ENCODE measurements around the gene MYLIP.

DNA sequence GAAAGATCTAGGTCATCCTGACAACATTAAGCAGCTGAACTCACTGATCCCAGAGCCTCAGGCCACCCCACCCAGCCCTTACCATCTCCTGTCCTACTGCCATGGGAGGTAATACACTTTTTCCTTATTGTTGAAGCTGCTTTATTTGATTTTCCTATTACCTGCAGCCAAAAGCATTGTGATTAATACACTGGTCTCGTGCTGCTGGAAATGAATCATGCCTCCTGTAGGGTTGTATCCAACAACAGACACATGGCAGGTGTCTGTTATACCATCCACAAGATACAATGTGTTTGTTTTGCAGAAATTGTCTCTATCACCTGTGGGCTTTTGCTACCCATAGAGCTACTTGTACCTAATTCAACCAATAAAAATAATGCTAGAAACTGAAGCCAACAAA, 34.2 kb downstream of the MYLIP start:
- TF ChIP-seq, protein P1, sequence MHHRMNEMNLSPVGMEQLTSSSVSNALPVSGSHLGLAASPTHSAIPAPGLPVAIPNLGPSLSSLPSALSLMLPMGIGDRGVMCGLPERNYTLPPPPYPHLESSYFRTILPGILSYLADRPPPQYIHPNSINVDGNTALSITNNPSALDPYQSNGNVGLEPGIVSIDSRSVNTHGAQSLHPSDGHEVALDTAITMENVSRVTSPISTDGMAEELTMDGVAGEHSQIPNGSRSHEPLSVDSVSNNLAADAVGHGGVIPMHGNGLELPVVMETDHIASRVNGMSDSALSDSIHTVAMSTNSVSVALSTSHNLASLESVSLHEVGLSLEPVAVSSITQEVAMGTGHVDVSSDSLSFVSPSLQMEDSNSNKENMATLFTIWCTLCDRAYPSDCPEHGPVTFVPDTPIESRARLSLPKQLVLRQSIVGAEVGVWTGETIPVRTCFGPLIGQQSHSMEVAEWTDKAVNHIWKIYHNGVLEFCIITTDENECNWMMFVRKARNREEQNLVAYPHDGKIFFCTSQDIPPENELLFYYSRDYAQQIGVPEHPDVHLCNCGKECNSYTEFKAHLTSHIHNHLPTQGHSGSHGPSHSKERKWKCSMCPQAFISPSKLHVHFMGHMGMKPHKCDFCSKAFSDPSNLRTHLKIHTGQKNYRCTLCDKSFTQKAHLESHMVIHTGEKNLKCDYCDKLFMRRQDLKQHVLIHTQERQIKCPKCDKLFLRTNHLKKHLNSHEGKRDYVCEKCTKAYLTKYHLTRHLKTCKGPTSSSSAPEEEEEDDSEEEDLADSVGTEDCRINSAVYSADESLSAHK (tag by site-specific recombination; IDR thresholded peaks at IDR 0.05), result no peak
- TF ChIP-seq ZSCAN30 (tag by site-specific recombination; IDR thresholded peaks at IDR 0.05) (no peak), ZNF324 (tag by site-specific recombination; IDR thresholded peaks at IDR 0.05) (no peak), ZNF433 (tag by site-specific recombination; IDR thresholded peaks at IDR 0.05; ENCODE audit: low read depth) (no peak), ZNF202 (tag by site-specific recombination; IDR thresholded peaks at IDR 0.05; ENCODE audit: borderline replicate concordance) (no peak)
